BJ (cell line): ENCODE data around the gene RPL29. TPM values are rescaled to one million over a fixed set of nuclear protein-coding genes. Genes with fewer than 3 reads are reported as not detected.

Source experiments
- CTCF ChIA-PET: fragments of 350-600 bp; formaldehyde crosslinking; extraction: SDS; loops from one replicate; lab custom pipeline; 2021; ENCODE audit warnings: antibody characterized with exemption, inconsistent platforms; lab: Yijun Ruan, JAX
- POLR2A ChIA-PET: fragments of 300-600 bp; sonication (Branson Sonifier 250); formaldehyde crosslinking; extraction: SDS; loops from one replicate; lab custom pipeline; 2021; ENCODE audit warnings: antibody characterized with exemption; lab: Charles Lee
- DNase-seq: peaks from one replicate; pipeline ENCODE4 v3.0.0-alpha.2; 2011; ENCODE audit warnings: low read depth
- H3K27me3 ChIP-seq: 2 replicates; pipeline ENCODE4 v1.6.0; 2011; ENCODE audit warnings: low read length; ENCODE audit not compliant: control insufficient read depth, insufficient read depth
- H3K36me3 ChIP-seq: 2 replicates; pipeline ENCODE4 v1.5.1; 2011; ENCODE audit warnings: low read length; ENCODE audit not compliant: control insufficient read depth, insufficient read depth
- H3K4me3 ChIP-seq: 2 replicates; pipeline ENCODE4 v1.5.1; 2011; ENCODE audit warnings: low read depth, mild to moderate bottlenecking, control low read depth, low read length
- polyA plus RNA-seq: library from polyadenylated mRNA; depleted of rRNA; stranded (reverse); fragments of >200 nt; gene quantifications from 2 replicates; pipeline ENCODE4 v1.2.3, GENCODE V29; 2011
- TF ChIP-seq, protein P1 (sequence below): IDR thresholded peaks from 2 replicates; pipeline ENCODE4 v1.5.1; 2011; ENCODE audit warnings: low read depth, mild to moderate bottlenecking, control low read depth, inconsistent platforms, low read length, moderate library complexity; ENCODE audit not compliant: insufficient read depth

Gene RPL29
- polyA plus RNA-seq, 1 experiment = 2,324 TPM

DNA sequence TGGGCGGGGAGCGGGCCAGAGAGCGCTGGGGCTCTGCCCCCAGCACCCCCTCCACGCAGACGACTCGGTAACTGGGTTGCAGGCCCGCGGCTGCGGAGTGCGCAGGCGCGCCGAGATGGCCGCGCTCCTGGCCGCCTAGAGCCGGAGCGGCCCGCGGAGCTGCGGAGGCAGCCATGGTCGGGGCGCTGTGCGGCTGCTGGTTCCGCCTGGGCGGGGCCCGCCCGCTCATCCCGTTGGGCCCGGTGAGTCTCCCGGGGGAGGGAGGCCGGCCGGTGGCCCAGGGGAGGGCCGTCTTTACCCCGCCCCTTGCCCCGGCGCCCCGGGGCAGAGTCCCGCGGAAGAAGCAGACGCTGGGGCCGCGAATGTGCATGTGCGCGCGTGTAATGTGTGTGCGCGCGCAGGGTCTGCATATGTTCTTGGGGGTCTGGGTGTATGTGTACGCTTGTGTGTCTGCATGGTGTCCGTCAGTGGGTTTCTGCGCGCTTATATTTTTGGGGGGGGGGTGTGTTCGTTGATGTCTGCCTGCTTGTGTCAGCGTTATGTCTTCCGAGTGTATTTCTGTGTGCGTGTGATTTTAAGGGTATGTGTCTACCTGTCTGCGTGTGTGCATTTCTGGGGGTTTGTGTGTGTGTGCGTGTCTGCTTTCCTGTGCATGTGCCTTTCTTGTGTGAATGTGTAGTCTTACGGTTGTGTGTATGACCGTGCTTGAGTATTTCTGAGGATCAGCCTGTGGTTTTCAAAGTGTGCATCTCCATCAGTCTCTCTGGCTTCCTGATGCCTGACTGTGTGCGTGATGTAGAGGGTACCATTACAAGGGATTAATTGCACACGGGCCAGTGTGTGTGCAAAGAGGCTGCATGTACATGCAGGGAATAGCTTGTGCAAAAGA, 20.5 kb downstream of the RPL29 start, which contains the start of gene ABHD14A:
Gene ABHD14A, plus strand, starts transcription at position 102 of the 889 bp plus-strand sequence. Its CDS starts 72 bp downstream, at position 174.
- DNase-seq = no peak
- Histone ChIP-seq H3K27me3 (no peaks in the 10 kb centered on the region), H3K4me3 (peak within 1 kb of the TSS; percentile 52), H3K36me3 (no peaks in the 10 kb centered on the region)
- ChIA-PET POLR2A (interaction anchor here (0.6 kb wide), 2 partner anchors 8 to 475 kb away, joined by 10 to 19 read pairs; no protein-coding TSS in a partner anchor), CTCF (interaction anchor here (1.0 to 4.2 kb wide), 10 partner anchors 9 to 221 kb away, joined by 3 to 53 read pairs (median 12); partner anchors contain the start of genes ACY1, DUSP7, PARP3 and RRP9)
- TF ChIP-seq, protein P1, sequence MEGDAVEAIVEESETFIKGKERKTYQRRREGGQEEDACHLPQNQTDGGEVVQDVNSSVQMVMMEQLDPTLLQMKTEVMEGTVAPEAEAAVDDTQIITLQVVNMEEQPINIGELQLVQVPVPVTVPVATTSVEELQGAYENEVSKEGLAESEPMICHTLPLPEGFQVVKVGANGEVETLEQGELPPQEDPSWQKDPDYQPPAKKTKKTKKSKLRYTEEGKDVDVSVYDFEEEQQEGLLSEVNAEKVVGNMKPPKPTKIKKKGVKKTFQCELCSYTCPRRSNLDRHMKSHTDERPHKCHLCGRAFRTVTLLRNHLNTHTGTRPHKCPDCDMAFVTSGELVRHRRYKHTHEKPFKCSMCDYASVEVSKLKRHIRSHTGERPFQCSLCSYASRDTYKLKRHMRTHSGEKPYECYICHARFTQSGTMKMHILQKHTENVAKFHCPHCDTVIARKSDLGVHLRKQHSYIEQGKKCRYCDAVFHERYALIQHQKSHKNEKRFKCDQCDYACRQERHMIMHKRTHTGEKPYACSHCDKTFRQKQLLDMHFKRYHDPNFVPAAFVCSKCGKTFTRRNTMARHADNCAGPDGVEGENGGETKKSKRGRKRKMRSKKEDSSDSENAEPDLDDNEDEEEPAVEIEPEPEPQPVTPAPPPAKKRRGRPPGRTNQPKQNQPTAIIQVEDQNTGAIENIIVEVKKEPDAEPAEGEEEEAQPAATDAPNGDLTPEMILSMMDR = no peak

DNA sequence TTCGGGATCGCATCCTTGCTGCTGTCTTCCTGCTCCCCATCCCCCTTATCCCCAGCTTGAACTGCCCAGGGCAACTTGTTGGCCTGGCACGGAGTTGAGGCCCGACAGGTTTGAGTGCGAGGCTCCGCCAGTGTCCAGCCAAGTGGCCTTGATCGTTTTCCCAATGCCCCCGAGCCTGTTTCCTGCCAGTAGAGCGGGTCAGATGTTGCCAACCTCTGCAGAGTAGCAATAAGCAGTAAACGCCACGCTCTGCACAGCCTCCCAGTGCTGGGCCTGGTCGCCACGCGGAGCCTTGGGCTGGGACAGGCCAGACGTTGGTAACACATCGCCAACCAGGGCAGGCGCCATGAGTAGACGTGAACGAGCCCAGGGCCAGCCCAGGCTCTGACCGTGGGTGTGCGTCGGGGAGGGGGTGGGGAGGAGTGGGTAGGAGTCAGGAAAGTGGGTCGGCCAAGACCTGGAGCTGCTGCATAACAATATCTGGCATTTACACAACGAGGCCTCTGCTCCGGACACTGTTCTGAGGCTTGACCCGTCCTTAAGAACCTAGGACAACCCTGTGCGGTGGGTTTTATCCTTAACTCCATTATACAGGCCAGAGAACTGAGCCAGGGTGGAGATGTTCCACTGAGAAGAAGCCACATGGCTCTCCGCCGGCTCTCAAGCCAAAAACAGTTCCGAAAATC, 21.3 kb downstream of the RPL29 start:
- CTCF ChIA-PET = interaction anchor here (1.0 to 4.2 kb wide), 21 partner anchors 9 to 587 kb away, joined by 3 to 53 read pairs (median 6); partner anchors contain the start of genes ACY1, DUSP7, PARP3 and RPL29
- H3K27me3 ChIP-seq = no peaks in the 10 kb centered on the region
- no peaks in the 10 kb centered on the region; the same call in 1 of the 2 replicates for H3K36me3 ChIP-seq
- DNase-seq = no peak
- POLR2A ChIA-PET = interaction anchor here (0.6 to 1.0 kb wide), 2 partner anchors 9 to 474 kb away, joined by 3 to 10 read pairs; no protein-coding TSS in a partner anchor
- peak overlapping the region; percentile 52 for H3K4me3 ChIP-seq
- TF ChIP-seq, protein P1 = no peak

DNA sequence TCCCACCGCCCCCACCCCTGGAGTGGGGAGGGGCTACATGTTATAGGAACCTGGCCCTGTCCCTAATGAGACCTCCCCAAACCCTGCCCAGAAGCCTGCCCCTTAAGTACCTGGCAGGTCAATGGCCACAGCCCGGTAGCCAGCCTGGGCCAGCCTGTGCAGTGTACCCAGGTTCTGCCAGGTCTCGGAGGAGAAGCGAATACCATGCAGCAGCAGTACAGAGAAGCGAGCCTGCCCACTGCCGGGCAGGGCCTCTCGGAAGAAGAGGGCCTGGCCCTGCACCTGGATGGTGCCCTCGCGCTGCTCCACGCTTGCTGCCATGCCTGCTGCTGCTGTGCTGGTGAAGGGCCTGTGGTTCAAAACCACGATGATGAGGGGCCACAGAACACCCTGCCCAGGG, 24.3 kb downstream of the RPL29 start:
- Histone ChIP-seq H3K4me3 (no peak overlapping the region), H3K36me3 (no peaks in the 10 kb centered on the region; the same call in 1 of the 2 replicates), H3K27me3 (no peaks in the 10 kb centered on the region)
- CTCF ChIA-PET = interaction anchor here (4.0 kb wide), 1 partner anchor 29 kb away, joined by 32 read pairs; the partner anchor contains the start of genes PARP3 and RRP9
- no peak for DNase-seq
- POLR2A ChIA-PET = no interaction called here
- TF ChIP-seq, protein P1 = no peak

GRCh38 chr3:51970606-51971300, 24.9 kb downstream of the RPL29 start:
- no peak for DNase-seq
- POLR2A ChIA-PET = no interaction called here

More at GRCh38 chr3:51970606-51971300, 24.9 kb downstream of the RPL29 start:
- TF ChIP-seq, protein P1 = no peak
- CTCF ChIA-PET = interaction anchor here (4.0 kb wide), 1 partner anchor 29 kb away, joined by 32 read pairs; the partner anchor contains the start of genes PARP3 and RRP9
- no peaks in the 10 kb centered on the region; the same call in 1 of the 2 replicates for H3K36me3 ChIP-seq
- H3K4me3 ChIP-seq = no peak overlapping the region
- H3K27me3 ChIP-seq = no peaks in the 10 kb centered on the region
